A549 (cell line): ENCODE data around the gene SRGAP3.

ENCODE experiments used
- BCL3 ChIP-seq: fragments of >200 bp; sonication (Bioruptor Twin); formaldehyde crosslinking; IDR thresholded peaks from 3 replicates; pipeline ENCODE4 v1.6.1; 2016
- CTCF ChIP-seq: fragments of >200 bp; sonication (Bioruptor Twin); formaldehyde crosslinking; IDR thresholded peaks from 3 replicates; pipeline ENCODE4 v1.5.1; 2016
- MAFK ChIP-seq: fragments of 450-650 bp; IDR thresholded peaks from 2 replicates; pipeline ENCODE4 v1.6.1; 2014; ENCODE audit not compliant: partially characterized antibody
- MAX ChIP-seq: IDR thresholded peaks from 2 replicates; pipeline ENCODE4 v1.6.1; 2012
- POLR2A ChIP-seq: IDR thresholded peaks from 2 replicates; pipeline ENCODE4 v1.6.1; 2012; ENCODE audit warnings: mild to moderate bottlenecking, low read length
- POLR2AphosphoS2 ChIP-seq: conservative IDR thresholded peaks from 2 replicates; pipeline ENCODE4 v1.6.1; 2012; ENCODE audit warnings: low read length, improper control_type of control experiment, inconsistent platforms

GRCh38 chr3:9247941-9248521, 1.4 kb downstream of the SRGAP3 start:
- no peak for TF ChIP-seq MAFK
- no peak for TF ChIP-seq POLR2AphosphoS2
- TF ChIP-seq POLR2A, result no peak
- no peak for TF ChIP-seq CTCF
- no peak for TF ChIP-seq MAX
- no peak for TF ChIP-seq BCL3
